ENCODE results near the gene CCL21. TPM values are rescaled to one million over a fixed set of nuclear protein-coding genes. Genes with fewer than 3 reads are reported as not detected.
"Not testable (repeated sequence)": the region's sequence is repeated elsewhere in the genome, so short reads cannot be mapped to it uniquely, and the experiment has no call there.

The CCL21 gene
- 10 to 100 TPM; 18.7 to 48.9 (median 45.9) TPM for total RNA-seq
- long read RNA-seq, donor 1, transcript CCL21-201 (4 exons, 852 nt) = major isoform, 14 of 15 reads
- long read RNA-seq, donor 1, partial matches to known transcripts = 0 of 15 reads
- long read RNA-seq, donor 1, other reads (novel, unspliced or antisense) = 1 of 15 reads
- long read RNA-seq, donor 2, transcript CCL21-201 (4 exons, 852 nt) = major isoform, 21 of 22 reads
- long read RNA-seq, donor 2, partial matches to known transcripts = 1 of 22 reads
- long read RNA-seq, donor 2, other reads (novel, unspliced or antisense) = 0 of 22 reads

GRCh38 chr9:34710023-34710422 is at the start of gene CCL21:
CCL21 (minus strand) TSS chr9:34710136; CDS start chr9:34710066, 70 bp downstream.
- no peak for TF ChIP-seq CTCF (IDR thresholded peaks at IDR 0.05)
- H3K9me3 ChIP-seq = no peaks in the 10 kb centered on the region
- no peaks in the 10 kb centered on the region for H3K36me3 ChIP-seq (ENCODE audit: low read depth)
- intact Hi-C loops (cut with DNase I, micrococcal nuclease) = no loop called here
- DNase-seq (peak in 1 of 3 donors; percentile 24), ATAC-seq (no peak)
- H3K4me3 ChIP-seq = no peak within 1 kb of the TSS
- H3K4me1 ChIP-seq (ENCODE audit: low read depth) = no peaks in the 10 kb centered on the region

- intact Hi-C loops (cut with DNase I, micrococcal nuclease) = no loop called here
- H3K36me3 ChIP-seq (ENCODE audit: low read depth) = no peaks in the 10 kb centered on the region
Measured at GRCh38 chr9:34759432-34760134, 49.6 kb upstream of the CCL21 start.

GRCh38 chr9:34750320-34750719 is 40.4 kb upstream of the CCL21 start:
- DNase-seq; H3K36me3 ChIP-seq (ENCODE audit: low read depth); H3K9me3 ChIP-seq; H3K4me3 ChIP-seq; H3K4me1 ChIP-seq (ENCODE audit: low read depth); ATAC-seq; intact Hi-C loops (cut with DNase I, micrococcal nuclease): not testable (repeated sequence)

More at GRCh38 chr9:34759432-34760134, 49.6 kb upstream of the CCL21 start:
- ATAC-seq (no peak), DNase-seq (no peak)
- H3K4me3 ChIP-seq = no peak overlapping the region
- H3K4me1 ChIP-seq (ENCODE audit: low read depth) = peaks cover 2% of the 10 kb centered on the region
- H3K9me3 ChIP-seq = no peaks in the 10 kb centered on the region
- TF ChIP-seq CTCF (IDR thresholded peaks at IDR 0.05) = no peak

- Histone ChIP-seq H3K4me1 (ENCODE audit: low read depth) (no peaks in the 10 kb centered on the region), H3K9me3 (peaks cover 5% of the 10 kb centered on the region), H3K36me3 (ENCODE audit: low read depth) (no peaks in the 10 kb centered on the region), H3K4me3 (no peak overlapping the region)
- intact Hi-C loops (cut with DNase I, micrococcal nuclease) = no loop called here
- no peak for DNase-seq
- no peak for ATAC-seq
- no peak for TF ChIP-seq CTCF (IDR thresholded peaks at IDR 0.05)
Measured at GRCh38 chr9:34746526-34746925, 36.6 kb upstream of the CCL21 start.

- peak in 2 of 3 donors; percentile 17 to 30 for DNase-seq
- Histone ChIP-seq H3K4me1 (ENCODE audit: low read depth) (no peaks in the 10 kb centered on the region), H3K36me3 (ENCODE audit: low read depth) (no peaks in the 10 kb centered on the region), H3K9me3 (peaks cover 5% of the 10 kb centered on the region), H3K4me3 (no peak overlapping the region)
- peak; percentile 56 for ATAC-seq
- intact Hi-C loops (cut with DNase I, micrococcal nuclease) = no loop called here
- no peak for TF ChIP-seq CTCF (IDR thresholded peaks at IDR 0.05)
Measured at GRCh38 chr9:34744295-34745221, 34.6 kb upstream of the CCL21 start.
